ENCODE data around the gene RBM27.
"Not testable (repeated sequence)": the region's sequence is repeated elsewhere in the genome, so short reads cannot be mapped to it uniquely, and the experiment has no call there.

The RBM27 gene

GRCh38 chr5:146206257-146206656, 2.9 kb downstream of the RBM27 start:
- no peak for DNase-seq

GRCh38 chr5:146208916-146209522, 5.6 kb downstream of the RBM27 start:
- no peak for DNase-seq

GRCh38 chr5:146209714-146210113, 6.3 kb downstream of the RBM27 start:
- DNase-seq = no peak

GRCh38 chr5:146210810-146211209, 7.4 kb downstream of the RBM27 start:
- DNase-seq = not testable (repeated sequence)

- DNase-seq = peak; percentile 66
These were observed 9.9 kb downstream of the RBM27 start for GRCh38 chr5:146213210-146213826.

GRCh38 chr5:146214881-146215280, 11.5 kb downstream of the RBM27 start:
- DNase-seq = not testable (repeated sequence)

- peak; percentile 76 for DNase-seq
These were observed 14.8 kb downstream of the RBM27 start for GRCh38 chr5:146218168-146218567.

- DNase-seq = no peak
These were observed 15.8 kb downstream of the RBM27 start for GRCh38 chr5:146219243-146219642.

- no peak for DNase-seq
These were observed 17.8 kb downstream of the RBM27 start for GRCh38 chr5:146221234-146221633.

- DNase-seq = no peak
These were observed 18.6 kb downstream of the RBM27 start for GRCh38 chr5:146222005-146222404.

- no peak for DNase-seq
These were observed 19.8 kb downstream of the RBM27 start for GRCh38 chr5:146223179-146223578.

- no peak for DNase-seq
These were observed 25.8 kb downstream of the RBM27 start for GRCh38 chr5:146229222-146229621.

- DNase-seq = no peak
These were observed 28.8 kb downstream of the RBM27 start for GRCh38 chr5:146232223-146232622.

GRCh38 chr5:146233441-146233840, 30.0 kb downstream of the RBM27 start:
- no peak for DNase-seq

GRCh38 chr5:146238973-146239372, 35.6 kb downstream of the RBM27 start:
- no peak for DNase-seq

GRCh38 chr5:146240951-146241350, 37.5 kb downstream of the RBM27 start:
- DNase-seq = no peak

- no peak for DNase-seq
These were observed 39.8 kb downstream of the RBM27 start for GRCh38 chr5:146243247-146243646.

GRCh38 chr5:146248561-146248960, 45.2 kb downstream of the RBM27 start:
- DNase-seq = no peak

- peak; percentile 34 for DNase-seq
These were observed 46.4 kb downstream of the RBM27 start for GRCh38 chr5:146249801-146250200.
